Ishikawa (cell line): ENCODE data around the gene APOL3.

ENCODE experiments used
- CEBPB ChIP-seq: IDR thresholded peaks from 2 replicates; pipeline ENCODE4 v1.6.1; 2012
- CREB1 ChIP-seq: IDR thresholded peaks from 2 replicates; pipeline ENCODE4 v1.6.1; 2012; ENCODE audit warnings: low read depth
- EGR1 ChIP-seq: IDR thresholded peaks from 2 replicates; pipeline ENCODE4 v1.6.1; 2012
- EP300 ChIP-seq: IDR thresholded peaks from 2 replicates; pipeline ENCODE4 v1.6.1; 2012; ENCODE audit warnings: borderline replicate concordance
- FOXM1 ChIP-seq: IDR thresholded peaks from 2 replicates; pipeline ENCODE4 v1.6.1; 2012; ENCODE audit warnings: low read depth, borderline replicate concordance
- RAD21 ChIP-seq: IDR thresholded peaks from 2 replicates; pipeline ENCODE4 v1.6.1; 2012; ENCODE audit warnings: low read depth
- TAF1 ChIP-seq: IDR thresholded peaks from 2 replicates; pipeline ENCODE4 v1.6.1; 2012; ENCODE audit warnings: low read depth, mild to moderate bottlenecking
- TCF12 ChIP-seq: IDR thresholded peaks from 2 replicates; pipeline ENCODE4 v1.6.1; 2012; ENCODE audit warnings: low read depth
- TEAD4 ChIP-seq: IDR thresholded peaks from 2 replicates; pipeline ENCODE4 v1.6.1; 2012
- YY1 ChIP-seq: IDR thresholded peaks from 2 replicates; pipeline ENCODE4 v1.6.1; 2012; ENCODE audit warnings: low read depth
- ZBTB7A ChIP-seq: IDR thresholded peaks from 2 replicates; pipeline ENCODE4 v1.6.1; 2012; ENCODE audit warnings: low read depth
- TF ChIP-seq, protein P1 (sequence below): IDR thresholded peaks from 2 replicates; pipeline ENCODE4 v1.6.1; 2012
- TF ChIP-seq, protein P2 (sequence below): IDR thresholded peaks from 2 replicates; pipeline ENCODE4 v1.6.1; 2012; ENCODE audit warnings: low read depth, mild to moderate bottlenecking
- TF ChIP-seq, protein P3 (sequence below): IDR thresholded peaks from 2 replicates; pipeline ENCODE4 v1.6.1; 2012

Gene APOL3

DNA sequence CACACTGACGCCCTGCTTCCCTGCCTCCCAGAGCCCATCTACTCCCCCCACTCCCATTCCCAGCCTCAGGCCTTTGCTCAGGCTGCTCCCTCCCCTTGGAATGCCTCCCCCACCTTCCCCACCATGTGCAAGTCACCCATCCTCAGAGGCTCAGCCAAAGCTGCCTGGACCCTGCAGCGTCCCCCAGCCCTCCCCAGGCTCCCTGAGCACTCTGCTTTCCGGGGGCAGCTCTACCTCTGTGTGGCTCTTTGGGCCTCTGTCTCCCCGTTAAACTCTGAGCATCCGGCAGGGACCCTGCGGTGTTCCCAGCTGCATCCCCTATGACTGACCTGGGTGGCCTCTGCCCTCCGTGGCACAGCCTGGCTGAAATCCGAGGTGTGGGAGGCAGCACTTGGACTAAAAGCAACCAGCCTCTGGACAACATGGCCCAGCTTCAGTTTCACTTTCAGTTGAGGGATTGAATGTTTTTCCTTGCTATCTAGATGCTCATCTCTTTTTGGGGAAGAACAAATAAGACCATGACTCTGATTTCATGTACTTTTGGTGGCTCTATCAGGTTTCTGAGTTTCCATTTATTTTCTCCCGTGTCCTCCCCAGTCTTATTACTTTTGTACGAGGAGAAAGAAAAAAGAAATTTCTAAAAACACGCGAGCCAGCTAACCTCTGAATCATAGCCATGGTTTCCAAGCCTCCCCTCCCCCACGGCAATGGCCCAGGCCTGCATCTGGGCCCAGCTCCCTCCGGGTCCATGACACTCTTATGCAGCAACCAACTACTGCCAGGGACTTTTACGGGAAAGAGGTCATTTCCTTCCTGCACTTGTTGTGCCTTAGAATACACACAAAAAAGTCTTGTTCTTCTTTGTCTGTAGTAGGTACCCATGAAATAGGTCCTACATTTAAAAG is 3.8 kb downstream of the APOL3 start:
- TF ChIP-seq FOXM1 (no peak), ZBTB7A (no peak), TCF12 (no peak), CEBPB (no peak), RAD21 (no peak)
- TF ChIP-seq, protein P1, sequence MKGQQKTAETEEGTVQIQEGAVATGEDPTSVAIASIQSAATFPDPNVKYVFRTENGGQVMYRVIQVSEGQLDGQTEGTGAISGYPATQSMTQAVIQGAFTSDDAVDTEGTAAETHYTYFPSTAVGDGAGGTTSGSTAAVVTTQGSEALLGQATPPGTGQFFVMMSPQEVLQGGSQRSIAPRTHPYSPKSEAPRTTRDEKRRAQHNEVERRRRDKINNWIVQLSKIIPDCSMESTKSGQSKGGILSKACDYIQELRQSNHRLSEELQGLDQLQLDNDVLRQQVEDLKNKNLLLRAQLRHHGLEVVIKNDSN = no peak
- TF ChIP-seq, protein P2, sequence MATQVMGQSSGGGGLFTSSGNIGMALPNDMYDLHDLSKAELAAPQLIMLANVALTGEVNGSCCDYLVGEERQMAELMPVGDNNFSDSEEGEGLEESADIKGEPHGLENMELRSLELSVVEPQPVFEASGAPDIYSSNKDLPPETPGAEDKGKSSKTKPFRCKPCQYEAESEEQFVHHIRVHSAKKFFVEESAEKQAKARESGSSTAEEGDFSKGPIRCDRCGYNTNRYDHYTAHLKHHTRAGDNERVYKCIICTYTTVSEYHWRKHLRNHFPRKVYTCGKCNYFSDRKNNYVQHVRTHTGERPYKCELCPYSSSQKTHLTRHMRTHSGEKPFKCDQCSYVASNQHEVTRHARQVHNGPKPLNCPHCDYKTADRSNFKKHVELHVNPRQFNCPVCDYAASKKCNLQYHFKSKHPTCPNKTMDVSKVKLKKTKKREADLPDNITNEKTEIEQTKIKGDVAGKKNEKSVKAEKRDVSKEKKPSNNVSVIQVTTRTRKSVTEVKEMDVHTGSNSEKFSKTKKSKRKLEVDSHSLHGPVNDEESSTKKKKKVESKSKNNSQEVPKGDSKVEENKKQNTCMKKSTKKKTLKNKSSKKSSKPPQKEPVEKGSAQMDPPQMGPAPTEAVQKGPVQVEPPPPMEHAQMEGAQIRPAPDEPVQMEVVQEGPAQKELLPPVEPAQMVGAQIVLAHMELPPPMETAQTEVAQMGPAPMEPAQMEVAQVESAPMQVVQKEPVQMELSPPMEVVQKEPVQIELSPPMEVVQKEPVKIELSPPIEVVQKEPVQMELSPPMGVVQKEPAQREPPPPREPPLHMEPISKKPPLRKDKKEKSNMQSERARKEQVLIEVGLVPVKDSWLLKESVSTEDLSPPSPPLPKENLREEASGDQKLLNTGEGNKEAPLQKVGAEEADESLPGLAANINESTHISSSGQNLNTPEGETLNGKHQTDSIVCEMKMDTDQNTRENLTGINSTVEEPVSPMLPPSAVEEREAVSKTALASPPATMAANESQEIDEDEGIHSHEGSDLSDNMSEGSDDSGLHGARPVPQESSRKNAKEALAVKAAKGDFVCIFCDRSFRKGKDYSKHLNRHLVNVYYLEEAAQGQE = no peak

- TF ChIP-seq FOXM1 = no peak
- TF ChIP-seq, protein P1 = no peak
- no peak for TF ChIP-seq YY1
- no peak for TF ChIP-seq CEBPB
- TF ChIP-seq, protein P2 = no peak
These were observed 4.4 kb downstream of the APOL3 start for GRCh38 chr22:36156119-36156514.

- no peak for TF ChIP-seq TAF1
- TF ChIP-seq, protein P2 = no peak
- TF ChIP-seq TEAD4 = no peak
- no peak for TF ChIP-seq YY1
- no peak for TF ChIP-seq EGR1
- TF ChIP-seq, protein P1 = no peak
- TF ChIP-seq TCF12 = no peak
- no peak for TF ChIP-seq CREB1
- no peak for TF ChIP-seq EP300
- TF ChIP-seq FOXM1 = no peak
These were observed 4.9 kb downstream of the APOL3 start for GRCh38 chr22:36155702-36156101.

DNA sequence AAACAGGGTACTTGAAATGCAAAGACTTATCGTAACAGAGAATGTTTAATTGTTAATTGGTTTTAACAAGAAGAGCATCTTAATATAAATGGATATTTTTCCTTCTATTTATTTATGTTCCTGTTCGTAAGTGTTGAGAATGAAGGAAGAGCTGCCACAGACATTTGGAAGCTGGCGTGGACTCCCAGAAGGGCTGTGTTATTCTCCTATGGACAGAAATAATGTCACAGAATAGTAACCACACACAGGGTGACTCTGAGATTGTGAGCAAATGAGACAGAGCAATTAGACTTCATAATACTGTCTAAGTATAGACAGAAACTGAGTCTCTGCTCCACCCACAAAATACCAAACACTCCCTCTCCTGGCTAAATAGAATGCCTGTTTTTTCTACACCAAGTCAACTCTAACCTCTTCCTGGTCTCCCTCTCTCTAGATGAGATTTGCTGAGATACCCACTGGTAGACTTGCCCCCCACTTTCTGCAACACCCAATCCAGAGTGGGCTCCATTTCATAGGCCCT is 6.1 kb downstream of the APOL3 start:
- TF ChIP-seq TAF1 (no peak), ZBTB7A (no peak), TEAD4 (no peak), TCF12 (no peak), RAD21 (no peak), YY1 (no peak), FOXM1 (no peak), CREB1 (no peak), CEBPB (no peak), EGR1 (no peak), EP300 (no peak)
- TF ChIP-seq, protein P1 = no peak
- TF ChIP-seq, protein P3, sequence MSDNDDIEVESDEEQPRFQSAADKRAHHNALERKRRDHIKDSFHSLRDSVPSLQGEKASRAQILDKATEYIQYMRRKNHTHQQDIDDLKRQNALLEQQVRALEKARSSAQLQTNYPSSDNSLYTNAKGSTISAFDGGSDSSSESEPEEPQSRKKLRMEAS = no peak
- TF ChIP-seq, protein P2 = no peak
